Neutrophil (primary cell): ENCODE results near the gene ZBED5.

ENCODE experiments used
- H3K27ac ChIP-seq: fragments of 200-600 bp; sonication (generic); 2 replicates; pipeline ENCODE4 v1.5.1; 2016; ENCODE audit warnings: mild to moderate bottlenecking, moderate library complexity
- H3K27me3 ChIP-seq: fragments of 200-600 bp; sonication (generic); 2 replicates; pipeline ENCODE4 v1.6.0; 2016; ENCODE audit warnings: mild to moderate bottlenecking
- H3K36me3 ChIP-seq: fragments of 200-600 bp; sonication (generic); 2 replicates; pipeline ENCODE4 v1.5.1; 2017
- H3K4me1 ChIP-seq, 2 experiments: fragments of 200-600 bp in 1 of 2; sonication (generic) in 1 of 2; 1 replicate in 1 of 2; 2 replicates in 1 of 2; pipeline versions ENCODE4 v1.5.1 to v1.6.1; 2013 to 2016; ENCODE audit warnings: low read depth in 1 of 2, low read length in 1 of 2, mild to moderate bottlenecking in 1 of 2, moderate library complexity in 1 of 2; ENCODE audit not compliant: control insufficient read depth in 1 of 2, insufficient read depth in 1 of 2
- H3K4me3 ChIP-seq, 2 experiments: fragments of 200-600 bp in 1 of 2; sonication (generic) in 1 of 2; 1 replicate in 1 of 2; 2 replicates in 1 of 2; pipeline ENCODE4 v1.5.1; 2013 to 2016; ENCODE audit warnings: low read depth in 1 of 2, low read length in 1 of 2, mild to moderate bottlenecking in 1 of 2, moderate library complexity in 1 of 2
- H3K9me3 ChIP-seq: fragments of 200-600 bp; sonication (generic); 2 replicates; pipeline ENCODE4 v1.5.1; 2016
- CTCF ChIP-seq: fragments of 200-600 bp; sonication (generic); IDR thresholded peaks from 2 replicates; pipeline ENCODE4 v1.5.1; 2016; ENCODE audit warnings: antibody characterized with exemption

ZBED5 gene

GRCh38 chr11:10855295-10855694 is 2.6 kb downstream of the ZBED5 start:
- H3K9me3 ChIP-seq, result no peaks in the 10 kb centered on the region
- TF ChIP-seq CTCF, result no peak
- H3K36me3 ChIP-seq, result peaks cover 35% of the 10 kb centered on the region
- H3K4me3 ChIP-seq, result no peak overlapping the region
- H3K27ac ChIP-seq, result no peak overlapping the region
- peaks cover 28 to 29% of the 10 kb centered on the region in 2 experiments for H3K4me1 ChIP-seq
- no peaks in the 10 kb centered on the region for H3K27me3 ChIP-seq

GRCh38 chr11:10847960-10848860 is 9.6 kb downstream of the ZBED5 start:
- no peaks in the 10 kb centered on the region for H3K4me1 ChIP-seq
- no peaks in the 10 kb centered on the region for H3K27me3 ChIP-seq
- no peak overlapping the region for H3K4me3 ChIP-seq
- no peaks in the 10 kb centered on the region for H3K9me3 ChIP-seq
- H3K27ac ChIP-seq, result no peak overlapping the region
- peaks cover 8% of the 10 kb centered on the region for H3K36me3 ChIP-seq
- no peak for TF ChIP-seq CTCF

DNA sequence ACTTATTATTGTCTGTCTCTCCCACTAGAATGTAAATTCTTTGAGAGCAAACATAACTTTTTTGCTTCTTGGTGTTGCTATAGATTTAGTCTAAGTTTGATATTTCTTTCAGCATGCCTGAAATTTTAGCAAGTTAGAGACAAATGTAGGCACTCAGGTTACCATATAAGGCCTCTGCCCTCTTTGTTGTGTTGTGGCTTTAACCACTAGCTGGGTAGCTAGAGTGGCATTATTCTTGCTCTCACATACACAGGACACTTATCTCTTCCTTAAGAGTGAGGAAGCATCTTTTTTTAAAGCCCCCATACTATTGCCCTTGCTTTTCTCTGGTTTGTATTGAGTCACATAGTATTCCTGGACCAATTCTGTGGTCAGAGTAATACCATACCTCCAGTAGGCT is 11.2 kb downstream of the ZBED5 start:
- Histone ChIP-seq H3K9me3 (no peaks in the 10 kb centered on the region), H3K4me3 (no peak overlapping the region), H3K27ac (no peak overlapping the region), H3K36me3 (no peaks in the 10 kb centered on the region), H3K27me3 (no peaks in the 10 kb centered on the region), H3K4me1 (no peaks in the 10 kb centered on the region)
- TF ChIP-seq CTCF, result no peak

DNA sequence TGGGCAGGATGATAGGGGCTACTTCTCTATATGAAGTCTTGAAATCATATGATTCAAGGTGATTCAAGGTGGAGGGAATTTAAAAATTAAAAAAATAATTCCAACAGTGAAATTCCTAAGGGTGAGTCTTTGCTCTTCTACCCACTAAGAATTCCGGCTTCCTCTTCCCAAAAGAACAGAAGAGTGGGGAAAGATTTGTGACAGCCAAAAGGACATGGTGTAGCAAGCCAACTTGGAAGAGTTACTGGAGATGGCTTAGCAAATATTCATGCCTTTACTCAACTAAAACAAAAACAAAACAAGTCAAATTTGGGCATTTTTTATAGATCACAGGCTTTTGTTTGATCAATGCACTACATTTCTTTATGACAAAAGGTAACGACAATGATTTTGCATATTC is 12.3 kb downstream of the ZBED5 start:
- Histone ChIP-seq H3K36me3 (no peaks in the 10 kb centered on the region), H3K27ac (no peak overlapping the region), H3K27me3 (no peaks in the 10 kb centered on the region), H3K4me3 (no peak overlapping the region), H3K9me3 (no peaks in the 10 kb centered on the region), H3K4me1 (no peaks in the 10 kb centered on the region)
- TF ChIP-seq CTCF, result no peak

DNA sequence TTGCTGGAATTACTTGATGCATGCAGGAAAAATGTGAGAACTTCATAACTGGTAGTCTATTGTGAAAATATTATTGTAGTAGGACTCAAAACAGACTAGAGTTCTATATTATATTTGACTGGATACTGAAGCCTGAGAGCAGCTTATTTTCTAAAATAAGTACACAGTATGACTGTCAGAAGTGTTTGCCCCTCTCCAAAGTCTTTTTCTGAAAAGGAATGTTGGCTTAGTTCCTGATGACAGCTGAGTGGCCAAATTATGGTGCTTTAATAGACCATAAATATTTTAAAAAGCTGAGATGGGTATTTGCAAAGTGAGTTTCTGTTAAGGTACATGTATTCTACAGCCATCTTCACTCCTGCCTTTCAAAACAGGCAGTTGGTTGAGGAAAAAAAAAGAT is 13.1 kb downstream of the ZBED5 start:
- Histone ChIP-seq H3K4me1 (no peaks in the 10 kb centered on the region), H3K27me3 (no peaks in the 10 kb centered on the region), H3K9me3 (no peaks in the 10 kb centered on the region), H3K36me3 (no peaks in the 10 kb centered on the region), H3K4me3 (no peak overlapping the region), H3K27ac (no peak overlapping the region)
- no peak for TF ChIP-seq CTCF
